22Rv1 (cell line): ENCODE measurements around the gene PAEP.

Experiments
- ZFX ChIP-seq: fragments of 450-650 bp; IDR thresholded peaks from 2 replicates; pipeline ENCODE4 v1.6.1; 2017; ENCODE audit warnings: antibody characterized with exemption, borderline replicate concordance
- TF ChIP-seq, protein P1 (sequence below): fragments of 450-650 bp; IDR thresholded peaks from 2 replicates; pipeline ENCODE4 v1.5.1; 2017; ENCODE audit warnings: mild to moderate bottlenecking

DNA sequence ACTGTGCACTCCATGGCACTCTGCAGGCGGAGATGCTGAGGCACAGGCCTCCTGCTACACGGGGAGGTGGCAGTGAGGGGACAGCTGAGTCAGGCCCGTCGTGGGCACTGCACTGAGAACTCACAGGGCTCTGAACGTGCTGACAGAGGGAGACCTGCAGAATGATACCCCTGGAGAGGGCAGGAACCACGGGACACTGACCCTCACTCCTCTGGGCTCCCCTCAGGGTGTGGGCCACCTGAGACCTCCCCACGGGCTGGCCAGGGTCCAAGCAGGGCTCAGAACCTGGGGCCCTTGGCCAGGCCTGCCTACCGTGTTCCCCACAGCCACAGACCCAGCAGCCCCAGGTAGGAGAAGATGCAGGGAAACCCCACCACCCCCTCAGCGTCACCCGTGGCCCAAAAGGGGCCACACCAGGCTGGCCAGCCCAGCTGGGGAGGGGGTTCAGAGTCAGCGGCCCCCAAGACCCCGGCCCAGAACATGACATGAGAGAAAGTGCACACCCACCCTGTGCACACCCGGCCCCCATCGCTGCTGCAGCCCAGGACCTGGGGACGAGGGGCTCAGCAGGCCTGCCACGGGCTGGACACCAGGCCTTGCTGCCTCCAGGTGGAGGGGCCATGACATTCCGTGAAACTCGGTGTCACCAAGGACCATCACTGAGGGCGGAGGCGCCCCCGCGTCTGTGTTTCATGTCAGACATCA lies 46.9 kb downstream of the PAEP start:
- TF ChIP-seq, protein P1, sequence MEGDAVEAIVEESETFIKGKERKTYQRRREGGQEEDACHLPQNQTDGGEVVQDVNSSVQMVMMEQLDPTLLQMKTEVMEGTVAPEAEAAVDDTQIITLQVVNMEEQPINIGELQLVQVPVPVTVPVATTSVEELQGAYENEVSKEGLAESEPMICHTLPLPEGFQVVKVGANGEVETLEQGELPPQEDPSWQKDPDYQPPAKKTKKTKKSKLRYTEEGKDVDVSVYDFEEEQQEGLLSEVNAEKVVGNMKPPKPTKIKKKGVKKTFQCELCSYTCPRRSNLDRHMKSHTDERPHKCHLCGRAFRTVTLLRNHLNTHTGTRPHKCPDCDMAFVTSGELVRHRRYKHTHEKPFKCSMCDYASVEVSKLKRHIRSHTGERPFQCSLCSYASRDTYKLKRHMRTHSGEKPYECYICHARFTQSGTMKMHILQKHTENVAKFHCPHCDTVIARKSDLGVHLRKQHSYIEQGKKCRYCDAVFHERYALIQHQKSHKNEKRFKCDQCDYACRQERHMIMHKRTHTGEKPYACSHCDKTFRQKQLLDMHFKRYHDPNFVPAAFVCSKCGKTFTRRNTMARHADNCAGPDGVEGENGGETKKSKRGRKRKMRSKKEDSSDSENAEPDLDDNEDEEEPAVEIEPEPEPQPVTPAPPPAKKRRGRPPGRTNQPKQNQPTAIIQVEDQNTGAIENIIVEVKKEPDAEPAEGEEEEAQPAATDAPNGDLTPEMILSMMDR, result no peak
- TF ChIP-seq ZFX, result no peak
